ENCODE measurements around the gene TFCP2.

TFCP2 gene

DNA sequence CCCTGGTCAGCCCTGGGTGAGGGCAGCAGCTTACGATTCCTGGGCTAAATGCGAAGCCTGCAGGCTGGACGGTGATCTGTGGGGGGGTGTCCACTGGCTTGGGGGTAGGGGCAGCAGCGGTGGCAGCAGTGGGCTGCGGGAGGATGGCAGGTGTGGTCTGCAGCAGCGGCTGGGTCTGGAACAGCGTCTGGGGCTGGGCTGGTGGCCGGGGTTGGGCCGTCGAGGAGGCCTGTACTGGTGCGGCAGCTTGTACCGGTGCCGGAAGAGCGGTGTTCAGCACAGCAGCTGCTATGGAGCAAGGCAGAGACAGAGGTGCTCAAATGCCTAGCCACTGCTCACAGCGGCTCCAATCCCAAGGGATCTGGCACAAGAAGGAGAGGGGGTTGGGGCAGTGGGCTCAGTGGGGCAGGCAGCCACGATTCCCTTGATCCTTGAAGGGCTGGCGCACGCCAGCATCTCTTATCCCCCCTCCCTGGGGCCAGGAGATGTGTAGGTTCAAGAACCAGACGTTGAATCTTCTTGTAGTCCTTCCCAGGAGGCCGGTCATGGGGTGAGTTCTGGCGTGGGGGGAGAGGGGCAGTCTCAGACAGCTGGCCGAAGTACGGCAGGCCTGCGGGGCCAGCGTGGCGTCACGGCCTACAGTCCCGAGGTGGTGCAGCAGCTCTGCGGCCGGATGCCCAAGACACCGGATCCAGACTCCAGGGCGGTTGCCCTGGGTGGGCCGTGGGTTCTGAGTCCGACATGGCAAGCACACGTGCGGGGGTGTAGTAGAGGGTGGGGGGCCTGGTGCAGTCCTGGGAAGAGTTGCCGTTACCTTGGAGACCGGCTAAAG is 25.0 kb upstream of the TFCP2 start:
- DNase-seq (ENCODE audit: low spot score): no peak

DNA sequence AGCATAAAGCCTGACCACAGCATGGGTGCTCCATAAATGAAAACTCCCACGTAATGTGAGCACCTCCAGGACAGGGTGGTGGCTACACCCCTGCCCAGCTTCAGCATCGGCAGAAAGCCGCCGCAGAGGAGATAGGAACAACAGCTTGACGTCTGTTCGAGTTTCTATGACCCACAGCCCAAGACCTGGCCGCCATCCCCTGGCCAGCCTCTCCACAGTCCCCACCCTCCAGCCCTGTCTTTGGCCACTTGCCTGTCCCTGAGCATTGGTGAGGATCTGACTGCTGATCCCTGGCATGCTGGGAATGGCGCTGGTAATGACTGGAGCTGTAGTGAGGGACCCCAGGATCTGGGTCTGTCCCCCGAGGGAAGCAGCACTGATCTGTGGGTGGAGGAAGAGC is 23.6 kb upstream of the TFCP2 start:
- DNase-seq (ENCODE audit: low spot score): no peak

DNA sequence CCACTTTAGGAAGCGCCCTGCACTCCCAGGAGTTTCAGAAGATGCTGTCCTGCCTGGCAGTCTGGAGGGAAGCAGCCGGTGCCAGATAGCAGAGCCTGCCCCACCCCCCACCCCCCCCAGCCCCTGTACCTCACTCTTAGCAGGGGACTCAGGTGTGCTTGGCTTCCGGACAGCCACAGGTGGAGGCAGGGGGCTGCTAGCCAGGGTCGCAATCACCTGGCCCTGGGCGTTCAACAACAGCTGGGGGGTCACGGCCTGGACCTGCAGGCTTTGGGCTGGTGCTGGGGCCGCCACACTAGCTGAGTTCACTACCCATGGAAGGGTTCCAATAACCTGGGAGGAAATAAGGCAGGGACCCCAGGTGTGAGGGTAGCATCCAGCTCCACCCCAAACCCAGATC is 22.9 kb upstream of the TFCP2 start:
- no peak for DNase-seq (ENCODE audit: low spot score)

DNA sequence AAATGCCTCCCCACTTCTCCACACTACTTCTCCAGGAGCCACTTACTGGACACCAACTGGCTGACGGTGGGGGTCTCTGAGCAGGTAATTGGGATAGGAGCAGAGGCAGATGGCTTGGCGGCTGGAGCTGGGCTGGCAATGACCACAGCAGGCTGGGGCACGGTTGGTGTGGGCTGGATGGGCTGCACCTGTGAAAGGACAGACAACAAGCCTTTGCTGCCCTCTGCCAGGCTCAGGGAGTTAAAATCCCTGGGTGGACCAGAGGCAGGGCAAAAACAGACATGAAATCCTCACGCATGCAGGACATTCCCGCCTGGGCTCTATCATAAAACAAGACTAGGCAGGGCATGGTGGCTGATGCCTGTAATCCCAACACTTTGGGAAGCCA is 19.3 kb upstream of the TFCP2 start:
- no peak for DNase-seq (ENCODE audit: low spot score)

DNA sequence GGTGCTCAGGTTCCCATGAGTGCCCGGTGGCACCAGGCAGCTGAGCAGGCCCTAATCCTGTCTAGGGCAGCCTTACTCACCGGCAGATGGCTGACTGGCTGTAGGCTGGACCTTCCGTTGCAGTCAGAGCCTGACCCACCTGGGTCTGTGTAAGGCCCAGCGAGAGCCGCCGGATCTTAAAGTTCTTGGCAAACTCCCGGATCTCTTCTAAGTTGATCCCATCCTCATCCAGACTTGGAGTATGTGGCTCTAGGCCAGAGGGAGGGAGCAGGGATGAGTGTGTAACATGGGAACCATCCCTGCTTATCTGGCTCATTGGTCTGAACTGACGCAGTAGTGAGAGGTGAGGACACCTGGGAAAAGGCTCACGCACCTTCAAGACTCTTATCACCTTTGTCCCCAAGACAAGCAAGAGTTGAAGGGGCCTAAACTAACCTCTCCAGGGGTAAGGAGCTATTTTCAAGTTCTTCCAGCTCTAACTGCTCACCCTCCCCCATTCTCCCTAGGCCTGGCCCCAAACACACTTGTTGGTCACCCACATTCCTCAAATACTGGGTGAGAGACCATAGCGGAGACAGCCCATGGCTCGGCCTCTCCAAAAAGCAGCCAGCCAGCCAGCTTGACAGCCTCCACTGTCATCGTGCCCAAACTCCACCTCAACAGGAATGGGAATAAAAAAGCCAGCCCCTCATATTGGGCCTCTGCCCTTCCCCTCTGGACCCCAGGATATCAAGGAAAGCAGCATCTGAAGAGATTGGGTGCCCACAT is 18.8 kb upstream of the TFCP2 start:
- DNase-seq (ENCODE audit: low spot score): no peak

DNA sequence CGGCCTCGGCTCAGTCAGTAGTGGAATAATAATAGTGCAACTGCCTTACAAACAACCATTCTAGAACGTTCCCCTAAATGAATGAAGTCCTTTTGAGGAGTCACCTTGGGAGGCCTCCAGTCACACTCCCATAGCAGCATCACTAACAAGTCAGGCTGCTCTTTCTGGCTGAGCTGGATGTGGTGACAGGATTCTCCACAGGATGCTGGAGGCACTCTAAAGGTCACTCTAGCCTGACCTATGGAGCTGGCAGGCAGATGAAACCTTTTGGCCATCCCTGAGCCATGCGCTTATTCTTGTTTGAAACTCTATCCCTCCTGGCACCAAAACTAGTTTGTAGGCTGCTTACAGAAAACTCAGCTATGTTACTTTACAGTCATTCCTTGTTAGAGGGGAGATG is 17.9 kb upstream of the TFCP2 start:
- no peak for DNase-seq (ENCODE audit: low spot score)

DNA sequence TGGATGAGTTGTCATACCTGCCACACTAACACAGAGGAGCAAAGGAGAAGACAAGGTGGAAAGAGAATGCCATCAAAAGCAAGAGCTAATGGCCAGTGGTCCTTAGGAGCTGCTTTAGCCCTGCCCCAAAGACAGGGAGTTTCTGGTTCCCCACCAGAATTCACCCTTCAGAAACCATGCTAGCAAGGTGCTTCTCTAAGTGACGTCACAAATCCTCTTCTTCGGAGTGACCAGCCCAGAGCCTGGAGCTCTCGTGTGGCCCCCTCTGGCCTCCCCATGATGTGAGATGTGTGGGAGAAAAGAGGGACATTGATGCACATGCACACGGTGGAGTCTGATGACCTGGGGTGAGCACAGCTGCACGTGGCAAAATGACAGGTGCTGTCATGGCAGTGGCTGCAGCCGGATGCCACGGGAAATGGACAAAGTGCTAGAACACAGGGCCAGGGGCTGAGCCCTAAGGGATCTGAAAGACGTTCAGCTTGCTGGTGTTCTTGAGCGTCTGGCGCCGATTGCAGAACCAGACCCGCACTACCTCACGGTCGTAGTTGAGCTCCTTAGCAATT is 16.9 kb upstream of the TFCP2 start:
- DNase-seq (ENCODE audit: low spot score): no peak

DNA sequence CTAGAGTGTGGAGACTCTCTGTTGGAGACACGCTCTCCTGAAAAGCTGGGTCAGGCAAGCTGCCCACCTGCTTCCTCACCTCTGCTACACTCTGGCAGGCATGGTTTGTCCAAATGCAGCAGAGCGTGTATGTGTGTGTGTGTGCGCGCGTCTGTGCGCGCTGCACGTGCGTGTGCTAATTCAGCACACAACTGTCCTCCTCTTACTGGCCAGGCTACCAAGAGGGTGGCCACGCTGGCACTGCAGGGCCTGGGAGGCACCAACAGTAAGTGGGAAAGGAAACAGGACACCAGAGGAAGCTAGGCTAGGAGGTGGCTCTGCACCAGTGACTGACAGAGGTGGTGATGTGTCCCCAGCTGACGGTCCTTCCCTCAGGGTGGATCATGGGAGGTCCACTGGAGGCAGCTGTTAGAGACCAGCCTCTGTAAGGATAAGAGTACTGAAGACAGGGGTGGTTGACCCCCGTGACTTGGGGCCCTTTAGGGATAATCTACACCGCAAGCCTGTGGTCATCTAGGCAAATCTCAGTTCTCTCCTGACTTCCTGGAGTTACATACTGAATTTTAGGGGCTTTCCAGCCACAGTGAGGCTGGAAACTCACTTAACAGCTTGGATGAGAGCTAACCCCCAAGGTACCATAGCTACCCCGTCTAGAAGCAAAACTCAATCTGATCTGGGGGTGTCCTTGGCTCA is 15.6 kb upstream of the TFCP2 start:
- no peak for DNase-seq (ENCODE audit: low spot score)

DNA sequence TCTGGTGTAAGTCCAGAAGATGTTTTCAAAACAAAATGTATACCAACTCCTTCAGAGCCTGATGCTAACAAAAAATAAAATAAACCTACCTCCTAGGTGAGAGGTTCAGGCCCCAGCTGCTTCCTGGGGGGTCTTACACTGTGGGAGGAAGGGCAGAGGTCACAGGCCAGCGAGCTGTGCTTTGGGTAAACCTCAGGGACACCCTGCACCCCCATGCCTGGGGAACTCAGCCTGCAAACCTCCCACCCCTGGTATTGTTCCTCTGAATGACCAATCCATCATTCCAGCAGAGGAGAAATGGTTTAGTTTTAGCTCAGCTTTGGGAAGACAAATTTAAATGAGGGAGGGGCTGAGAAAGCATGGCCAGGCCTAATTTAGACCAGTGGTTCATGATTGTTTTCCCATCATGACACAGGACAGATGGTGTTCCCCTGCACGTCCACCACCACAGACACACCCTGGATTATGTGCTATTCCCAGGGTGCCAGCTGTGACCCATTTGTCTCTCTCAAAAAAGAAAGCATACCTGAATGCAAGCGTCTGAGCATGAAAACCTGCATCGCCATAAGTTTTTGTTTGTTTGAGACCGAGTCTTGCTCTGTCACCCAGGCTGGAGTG is 14.5 kb upstream of the TFCP2 start:
- peak; percentile 5 for DNase-seq (ENCODE audit: low spot score)

DNA sequence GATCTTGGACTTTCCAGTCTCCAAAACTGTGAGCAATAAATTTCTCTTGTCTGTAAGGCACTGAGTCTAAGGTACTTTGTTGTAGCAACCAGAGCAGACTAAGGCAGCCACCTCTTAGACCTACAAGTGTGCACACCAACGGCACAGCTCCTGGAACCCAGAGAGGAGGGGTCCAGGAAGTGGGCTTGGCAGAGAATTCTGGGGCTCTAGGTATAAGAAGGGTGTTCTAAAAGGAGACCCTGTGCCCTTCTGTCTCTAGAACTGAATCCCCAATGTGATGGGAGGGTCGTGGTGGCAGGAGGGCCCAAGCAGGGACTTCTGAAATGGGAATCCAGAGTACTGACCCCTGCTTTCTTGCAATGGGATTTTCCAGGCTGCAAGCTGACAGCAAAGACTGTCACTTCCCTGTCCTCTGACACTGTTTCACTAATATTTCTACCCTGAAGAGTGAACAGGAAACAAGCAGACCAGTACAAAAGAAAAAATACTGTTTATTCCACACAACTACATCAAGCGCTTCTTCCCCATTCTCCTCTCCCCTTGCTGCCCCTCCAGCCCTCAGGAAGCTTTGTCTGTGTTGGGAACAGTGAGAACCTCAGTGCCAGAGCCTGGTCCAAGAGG is 13.6 kb upstream of the TFCP2 start:
- peak; percentile 1 for DNase-seq (ENCODE audit: low spot score)

DNA sequence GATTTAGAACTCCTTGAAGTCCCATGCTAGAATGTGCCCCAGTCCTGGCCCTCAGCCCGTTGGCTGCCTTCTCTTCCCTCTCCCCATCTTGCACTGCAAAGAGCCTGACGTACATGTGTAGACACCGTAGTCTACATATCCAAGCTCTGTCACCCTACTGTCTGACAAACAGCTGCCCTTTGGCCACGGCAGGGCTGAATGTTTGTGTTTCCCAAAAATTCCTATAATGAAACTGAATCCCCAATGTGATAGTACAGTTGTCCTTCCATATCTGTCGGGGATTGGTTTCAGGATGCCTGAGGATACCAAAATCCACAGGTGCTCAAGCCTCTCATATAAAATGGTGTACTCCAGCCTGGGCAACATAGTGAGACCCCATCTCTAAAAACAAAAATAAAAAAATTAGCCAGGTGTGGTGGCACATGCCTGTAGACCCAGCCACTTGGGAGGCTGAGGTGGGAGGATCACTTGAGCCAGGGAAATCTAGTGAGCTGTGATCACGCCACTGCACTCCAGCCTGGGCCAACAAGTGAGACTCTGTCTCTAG is 12.3 kb upstream of the TFCP2 start:
- DNase-seq (ENCODE audit: low spot score): no peak

DNA sequence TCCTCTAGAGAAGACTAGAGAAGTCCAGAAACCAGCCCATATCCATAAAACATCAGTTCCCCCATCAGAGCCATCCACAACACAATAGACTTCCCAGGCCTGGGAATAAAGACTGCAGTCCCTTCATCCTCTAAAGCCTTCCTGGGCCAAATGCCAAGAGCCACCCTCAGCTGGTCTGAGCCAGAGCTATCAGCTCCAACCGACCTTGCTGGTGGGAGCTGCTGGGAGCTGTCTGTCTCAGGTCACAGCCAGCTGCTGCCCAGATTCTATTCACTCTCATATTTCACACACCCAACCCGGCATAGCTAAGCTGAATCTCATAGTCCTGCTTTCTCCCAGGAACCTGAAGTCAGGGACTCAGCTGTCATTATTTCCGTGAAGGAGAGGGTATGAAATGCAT is 10.9 kb upstream of the TFCP2 start:
- no peak for DNase-seq (ENCODE audit: low spot score)

DNA sequence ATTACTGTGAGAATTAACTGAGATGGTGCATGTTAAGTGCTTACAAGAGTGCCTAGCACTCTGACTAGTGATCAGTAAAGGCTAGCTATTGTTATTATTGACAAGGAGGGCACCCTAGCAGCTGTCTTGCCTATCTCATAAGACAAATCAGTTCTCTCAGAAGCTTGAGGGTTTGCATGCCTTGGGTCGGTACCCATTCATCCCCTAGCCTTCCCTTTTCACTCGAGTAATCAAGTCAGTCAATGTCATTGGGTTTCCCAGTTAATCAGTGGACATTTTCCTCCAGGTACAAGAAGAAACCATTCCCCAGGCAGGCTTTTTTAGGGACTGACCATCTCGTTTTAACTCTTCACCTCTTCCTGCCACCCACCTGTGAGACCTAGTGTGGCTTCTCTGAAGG is 10.4 kb upstream of the TFCP2 start:
- no peak for DNase-seq (ENCODE audit: low spot score)

DNA sequence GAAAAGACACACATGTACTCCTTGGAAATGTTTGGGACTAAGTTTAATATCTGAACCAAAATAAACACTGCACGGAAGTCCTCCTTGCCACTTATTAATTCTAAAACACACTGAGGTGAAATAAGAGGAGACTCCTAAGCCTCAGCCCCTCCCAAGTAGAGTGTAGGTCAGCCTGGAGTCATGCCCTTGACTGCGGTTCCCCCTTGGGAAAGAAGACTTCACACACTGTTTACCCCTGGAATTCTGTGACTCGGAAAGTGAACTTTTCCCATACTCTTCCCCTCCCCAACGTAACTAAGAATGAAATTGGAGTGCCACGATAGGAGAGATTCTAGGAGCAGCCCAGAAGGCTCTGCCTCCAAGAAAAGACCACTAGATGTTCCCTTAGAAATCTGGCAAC is 8.6 kb upstream of the TFCP2 start:
- DNase-seq (ENCODE audit: low spot score): no peak

DNA sequence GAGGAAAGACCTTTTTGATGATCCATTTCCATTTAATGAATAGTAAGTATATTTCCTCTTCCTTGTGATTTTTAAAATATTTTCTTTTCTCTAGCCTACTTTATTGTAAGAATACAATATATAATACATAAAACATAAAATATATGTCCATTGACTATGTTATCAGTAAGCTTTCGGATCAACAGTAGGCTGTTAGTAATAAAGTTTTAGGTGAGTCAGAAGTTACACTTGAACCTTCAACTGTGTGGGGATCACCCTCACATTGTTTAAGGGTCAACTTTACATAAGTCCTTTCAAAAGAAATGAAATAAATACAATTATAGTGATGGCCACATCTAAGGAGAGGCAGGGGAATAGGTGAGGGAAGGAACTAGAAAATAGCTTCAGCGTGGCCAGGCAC is 5.0 kb upstream of the TFCP2 start:
- no peak for DNase-seq (ENCODE audit: low spot score)

DNA sequence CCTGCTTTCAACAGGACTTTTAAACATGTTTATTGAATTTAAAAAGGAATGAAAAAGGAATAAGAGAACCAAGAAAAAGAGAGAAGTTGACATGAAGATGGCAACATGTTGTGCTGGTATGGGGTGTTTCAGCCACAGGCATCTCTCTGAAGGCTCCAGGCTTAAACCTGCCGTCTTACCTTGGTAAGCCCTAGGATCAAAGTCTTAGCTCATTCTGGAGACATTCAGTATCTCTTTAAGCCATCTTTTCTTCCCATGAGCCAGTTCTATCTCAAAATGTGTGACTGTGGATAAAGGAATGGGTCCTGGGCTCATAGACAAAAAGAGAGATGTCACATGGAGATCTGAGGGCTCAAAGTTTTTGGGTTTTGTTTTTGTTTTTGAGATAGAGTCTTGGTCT is 1.6 kb upstream of the TFCP2 start:
- DNase-seq (ENCODE audit: low spot score): no peak

DNA sequence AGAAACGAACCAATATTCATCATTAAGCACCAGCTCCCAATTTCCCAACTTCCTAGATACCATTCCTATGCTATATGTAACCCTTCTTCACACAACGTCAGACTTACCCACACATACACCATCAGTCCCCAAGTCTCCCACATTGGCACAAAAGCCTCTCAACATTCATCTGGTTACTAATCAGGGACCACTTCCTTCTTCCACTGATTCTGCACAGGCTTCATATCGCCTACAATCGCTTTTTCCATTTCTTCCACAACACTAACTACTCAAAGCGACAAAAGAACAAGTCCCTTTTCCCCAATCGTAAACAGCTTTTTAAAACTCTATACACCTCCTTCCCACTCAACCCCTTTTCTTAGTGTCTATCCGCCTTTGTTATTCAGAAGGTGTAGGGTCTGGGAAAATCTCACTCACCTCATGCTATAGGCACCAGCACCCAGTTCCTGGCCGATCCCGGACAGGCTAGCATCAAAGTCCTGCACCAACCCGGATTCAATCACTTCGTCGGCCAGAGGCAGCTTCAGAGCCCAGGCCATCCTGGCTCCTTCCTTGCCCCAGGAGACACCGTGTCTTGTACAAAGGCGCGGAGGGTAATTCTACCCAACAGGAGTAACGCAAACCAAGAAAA is 936 bp downstream of the TFCP2 start:
- no peak for DNase-seq (ENCODE audit: low spot score)

DNA sequence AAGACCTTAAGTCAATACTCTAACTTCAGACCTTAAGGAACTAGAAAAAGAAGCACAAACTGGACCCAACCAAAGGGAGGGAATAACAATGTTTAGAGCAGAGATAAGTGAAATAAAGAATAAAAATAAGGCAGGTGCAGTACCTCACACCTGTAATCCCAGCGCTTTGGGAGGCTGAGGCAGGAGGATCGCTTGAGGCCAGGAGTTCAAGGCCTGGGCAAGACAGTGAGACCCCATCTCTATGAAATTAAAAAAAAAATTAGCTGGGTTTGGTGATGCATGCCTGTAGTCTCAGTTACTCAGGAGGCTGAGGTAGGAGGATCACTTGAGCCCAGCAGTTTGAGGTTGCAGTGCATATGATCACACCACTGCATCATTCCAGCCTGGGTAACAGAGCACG is 9.1 kb downstream of the TFCP2 start:
- DNase-seq (ENCODE audit: low spot score): no peak

DNA sequence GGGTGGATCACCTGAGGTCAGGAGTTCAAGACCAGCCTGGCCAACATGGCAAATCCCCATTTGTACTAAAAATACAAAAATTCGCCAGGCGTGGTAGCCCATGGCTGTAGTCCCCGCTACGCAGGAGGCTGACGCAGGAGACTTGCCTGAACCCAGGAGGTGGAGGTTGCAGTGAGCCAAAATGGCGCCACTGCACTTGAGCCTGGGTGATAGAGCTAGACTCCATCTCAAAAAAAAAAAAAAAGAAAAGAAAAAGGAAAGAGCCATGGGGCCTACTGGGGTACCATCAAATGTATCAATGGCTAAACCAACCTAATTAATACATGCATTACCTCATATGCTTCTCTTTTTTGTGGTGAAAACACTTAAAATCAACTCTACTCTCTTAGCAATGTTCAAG is 10.7 kb downstream of the TFCP2 start:
- DNase-seq (ENCODE audit: low spot score): no peak

DNA sequence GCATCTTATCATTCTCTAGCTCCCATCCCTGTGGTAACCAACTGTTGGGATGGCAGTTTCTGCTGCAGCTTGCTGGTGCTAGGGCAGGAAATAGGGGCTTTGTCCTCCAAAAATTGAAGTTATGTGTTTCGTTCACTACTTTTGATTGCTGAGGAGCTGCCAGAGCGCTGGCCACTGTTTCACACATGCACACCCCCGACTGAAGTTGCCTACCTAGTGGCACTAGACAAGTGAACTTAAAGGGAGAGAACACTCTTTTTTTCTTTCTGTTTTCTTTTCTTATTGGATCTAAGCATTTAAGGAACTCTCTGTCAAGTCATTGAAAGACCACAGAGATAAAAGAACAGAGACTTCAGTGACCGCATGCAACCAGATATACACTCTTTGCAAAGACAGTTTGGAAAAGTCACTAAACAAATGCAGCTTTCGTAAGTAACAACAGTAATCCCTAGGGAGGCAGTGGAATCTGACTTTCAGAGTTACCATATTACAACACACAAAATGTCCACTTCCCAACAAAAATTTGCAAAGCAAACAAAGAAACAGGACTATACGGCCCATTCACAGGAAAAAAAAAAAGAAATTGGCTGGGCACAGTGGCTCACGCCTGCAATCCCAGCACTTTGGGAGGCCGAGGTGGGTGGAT is 12.0 kb downstream of the TFCP2 start:
- peak; percentile 50 for DNase-seq (ENCODE audit: low spot score)

Data from HuH-7.5 (cell line).